DOHH2 (cell line): ENCODE results near the gene PITPNC1.

Source experiments
- EZH2phosphoT487 ChIP-seq: fragments of 200-600 bp; sonication (generic); IDR thresholded peaks from 2 replicates; pipeline ENCODE4 v1.6.1; 2017; ENCODE audit warnings: borderline replicate concordance, mild to moderate bottlenecking, antibody characterized with exemption, low read length, moderate library complexity, mixed read lengths
- TF ChIP-seq, protein P1 (sequence below): fragments of 200-600 bp; sonication (generic); IDR thresholded peaks from one replicate; pipeline ENCODE4 v1.5.1; 2014; ENCODE audit warnings: antibody characterized with exemption, mild to moderate bottlenecking, low read depth, low read length; ENCODE audit not compliant: poor library complexity, severe bottlenecking

DNA sequence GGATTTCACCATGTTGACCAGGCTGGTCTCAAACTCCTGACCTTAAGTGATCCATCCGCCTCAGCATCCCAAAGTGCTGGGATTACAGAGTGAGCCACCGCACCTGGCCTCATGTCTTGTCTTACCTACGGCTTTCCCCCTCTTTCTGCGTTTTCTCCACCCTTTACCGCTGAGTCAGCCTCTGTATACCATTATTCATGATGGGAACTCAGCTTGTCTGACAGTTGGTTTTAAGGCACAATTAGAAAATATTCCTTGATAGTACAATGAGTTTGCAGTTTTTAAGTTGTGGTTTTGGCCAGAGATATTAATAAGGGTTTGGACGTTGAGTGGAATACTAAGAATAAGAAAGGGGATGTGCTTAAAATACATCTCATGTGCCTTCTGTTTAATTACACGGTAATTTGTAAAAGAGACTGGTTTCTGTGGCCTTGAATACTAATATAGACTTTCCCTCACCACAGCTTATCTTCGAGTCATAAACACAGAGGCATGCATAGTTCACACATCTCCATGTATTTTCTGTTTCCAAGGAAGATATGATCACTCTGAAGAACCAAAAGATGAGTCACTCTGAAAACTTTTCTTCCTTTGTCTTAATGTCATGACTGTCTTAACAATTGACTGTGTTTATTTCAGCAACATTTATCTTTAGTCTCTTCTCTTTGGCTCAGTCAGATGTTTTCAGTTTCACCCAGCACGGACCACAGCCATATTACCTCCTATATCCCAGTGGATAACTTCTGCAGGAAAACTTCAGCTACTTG is 54.4 kb downstream of the PITPNC1 start:
- TF ChIP-seq EZH2phosphoT487 = no peak
- TF ChIP-seq, protein P1, sequence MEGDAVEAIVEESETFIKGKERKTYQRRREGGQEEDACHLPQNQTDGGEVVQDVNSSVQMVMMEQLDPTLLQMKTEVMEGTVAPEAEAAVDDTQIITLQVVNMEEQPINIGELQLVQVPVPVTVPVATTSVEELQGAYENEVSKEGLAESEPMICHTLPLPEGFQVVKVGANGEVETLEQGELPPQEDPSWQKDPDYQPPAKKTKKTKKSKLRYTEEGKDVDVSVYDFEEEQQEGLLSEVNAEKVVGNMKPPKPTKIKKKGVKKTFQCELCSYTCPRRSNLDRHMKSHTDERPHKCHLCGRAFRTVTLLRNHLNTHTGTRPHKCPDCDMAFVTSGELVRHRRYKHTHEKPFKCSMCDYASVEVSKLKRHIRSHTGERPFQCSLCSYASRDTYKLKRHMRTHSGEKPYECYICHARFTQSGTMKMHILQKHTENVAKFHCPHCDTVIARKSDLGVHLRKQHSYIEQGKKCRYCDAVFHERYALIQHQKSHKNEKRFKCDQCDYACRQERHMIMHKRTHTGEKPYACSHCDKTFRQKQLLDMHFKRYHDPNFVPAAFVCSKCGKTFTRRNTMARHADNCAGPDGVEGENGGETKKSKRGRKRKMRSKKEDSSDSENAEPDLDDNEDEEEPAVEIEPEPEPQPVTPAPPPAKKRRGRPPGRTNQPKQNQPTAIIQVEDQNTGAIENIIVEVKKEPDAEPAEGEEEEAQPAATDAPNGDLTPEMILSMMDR = no peak
